ENCODE results near the gene SPO11. TPM values are rescaled to one million over a fixed set of nuclear protein-coding genes. Genes with fewer than 3 reads are reported as not detected.
"Not testable (repeated sequence)": the region's sequence is repeated elsewhere in the genome, so short reads cannot be mapped to it uniquely, and the experiment has no call there.

SPO11 gene
- total RNA-seq, 1 donor from 2014 or later, result not detected

DNA sequence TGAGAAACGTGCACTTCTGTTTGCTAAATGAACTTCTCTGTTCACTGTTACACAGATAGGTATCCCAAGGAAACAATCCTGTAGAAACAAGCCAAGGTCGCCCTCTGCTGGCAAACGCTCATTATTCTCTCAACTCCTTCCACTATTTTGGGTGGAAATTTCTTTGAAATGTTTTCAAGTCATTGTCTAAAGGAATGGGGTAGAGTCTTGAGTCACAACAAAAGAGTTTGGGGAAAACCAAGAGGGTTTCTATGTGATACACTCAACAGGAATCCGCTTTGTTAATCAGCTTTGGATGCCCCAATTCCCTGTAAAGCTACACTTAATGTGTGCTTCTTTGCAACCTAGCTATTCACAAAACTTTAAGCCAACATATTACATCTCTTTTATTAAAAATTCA lies 16.9 kb downstream of the SPO11 start:
- no peak overlapping the region for H3K4me3 ChIP-seq (ENCODE audit: low read depth, low read length)
- H3K27me3 ChIP-seq (ENCODE audit: control insufficient read depth, insufficient read depth, low read length), result no peaks in the 10 kb centered on the region
- no peak for DNase-seq (ENCODE audit: low read depth)
- TF ChIP-seq, protein P1, sequence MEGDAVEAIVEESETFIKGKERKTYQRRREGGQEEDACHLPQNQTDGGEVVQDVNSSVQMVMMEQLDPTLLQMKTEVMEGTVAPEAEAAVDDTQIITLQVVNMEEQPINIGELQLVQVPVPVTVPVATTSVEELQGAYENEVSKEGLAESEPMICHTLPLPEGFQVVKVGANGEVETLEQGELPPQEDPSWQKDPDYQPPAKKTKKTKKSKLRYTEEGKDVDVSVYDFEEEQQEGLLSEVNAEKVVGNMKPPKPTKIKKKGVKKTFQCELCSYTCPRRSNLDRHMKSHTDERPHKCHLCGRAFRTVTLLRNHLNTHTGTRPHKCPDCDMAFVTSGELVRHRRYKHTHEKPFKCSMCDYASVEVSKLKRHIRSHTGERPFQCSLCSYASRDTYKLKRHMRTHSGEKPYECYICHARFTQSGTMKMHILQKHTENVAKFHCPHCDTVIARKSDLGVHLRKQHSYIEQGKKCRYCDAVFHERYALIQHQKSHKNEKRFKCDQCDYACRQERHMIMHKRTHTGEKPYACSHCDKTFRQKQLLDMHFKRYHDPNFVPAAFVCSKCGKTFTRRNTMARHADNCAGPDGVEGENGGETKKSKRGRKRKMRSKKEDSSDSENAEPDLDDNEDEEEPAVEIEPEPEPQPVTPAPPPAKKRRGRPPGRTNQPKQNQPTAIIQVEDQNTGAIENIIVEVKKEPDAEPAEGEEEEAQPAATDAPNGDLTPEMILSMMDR (IDR thresholded peaks at IDR 0.05; ENCODE audit: insufficient read depth, low read length, poor library complexity, severe bottlenecking), result peak; percentile 67
- H3K36me3 ChIP-seq (ENCODE audit: control insufficient read depth, insufficient read depth, low read length), result no peaks in the 10 kb centered on the region

DNA sequence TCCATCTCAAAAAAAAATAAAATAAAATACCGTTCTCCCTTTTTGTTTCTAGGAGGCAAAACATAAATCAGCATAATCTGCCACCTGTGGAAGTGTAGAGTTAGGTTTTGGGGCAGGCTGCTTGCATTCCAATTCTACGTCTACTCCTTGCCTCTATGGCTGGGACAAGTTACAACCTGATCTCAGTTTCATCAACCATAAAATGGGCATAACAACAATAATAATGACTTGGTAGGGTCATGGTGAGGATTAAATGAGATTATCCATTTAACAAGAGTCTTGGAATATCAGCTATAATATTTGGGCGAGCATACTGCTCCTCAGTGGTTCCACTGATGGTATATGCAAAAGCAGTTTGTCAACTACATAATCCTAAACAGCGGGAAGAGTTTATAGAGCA lies 17.8 kb downstream of the SPO11 start:
- Histone ChIP-seq H3K27me3 (ENCODE audit: control insufficient read depth, insufficient read depth, low read length) (no peaks in the 10 kb centered on the region), H3K36me3 (ENCODE audit: control insufficient read depth, insufficient read depth, low read length) (no peaks in the 10 kb centered on the region), H3K4me3 (ENCODE audit: low read depth, low read length) (no peak overlapping the region)
- TF ChIP-seq, protein P1 (IDR thresholded peaks at IDR 0.05; ENCODE audit: insufficient read depth, low read length, poor library complexity, severe bottlenecking), result no peak
- DNase-seq (ENCODE audit: low read depth), result no peak

DNA sequence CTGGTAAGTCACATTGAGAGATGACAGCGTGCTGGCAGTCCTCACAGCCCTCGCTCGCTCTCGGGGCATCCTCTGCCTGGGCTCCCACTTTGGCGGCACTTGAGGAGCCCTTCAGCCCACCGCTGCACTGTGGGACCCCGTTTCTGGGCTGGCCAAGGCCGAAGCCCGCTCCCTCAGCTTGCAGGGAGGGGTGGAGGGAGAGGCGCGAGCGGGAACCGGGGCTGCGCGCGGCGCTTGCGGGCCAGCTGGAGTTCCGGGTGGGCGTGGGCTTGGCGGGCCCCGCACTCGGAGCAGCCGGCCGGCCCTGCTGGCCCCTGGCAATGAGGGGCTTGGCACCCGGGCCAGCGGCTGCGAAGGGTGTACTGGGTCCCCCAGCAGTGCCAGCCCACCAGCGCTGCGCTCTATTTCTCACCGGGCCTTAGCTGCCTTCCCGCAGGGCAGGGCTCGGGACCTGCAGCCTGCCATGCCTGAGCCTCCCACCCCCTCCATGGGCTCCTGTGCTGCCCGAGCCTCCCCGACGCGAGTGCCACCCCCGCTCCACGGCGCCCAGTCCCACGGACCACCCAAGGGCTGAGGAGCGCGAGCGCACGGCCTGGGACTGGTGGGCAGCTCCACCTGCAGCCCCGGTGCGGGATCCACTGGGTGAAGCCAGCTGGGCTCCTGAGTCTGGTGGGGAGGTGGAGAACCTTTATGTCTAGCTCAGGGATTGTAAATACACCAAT lies 18.8 kb downstream of the SPO11 start:
- not testable (repeated sequence) for DNase-seq (ENCODE audit: low read depth); H3K36me3 ChIP-seq (ENCODE audit: control insufficient read depth, insufficient read depth, low read length); H3K27me3 ChIP-seq (ENCODE audit: control insufficient read depth, insufficient read depth, low read length); H3K4me3 ChIP-seq (ENCODE audit: low read depth, low read length)

DNA sequence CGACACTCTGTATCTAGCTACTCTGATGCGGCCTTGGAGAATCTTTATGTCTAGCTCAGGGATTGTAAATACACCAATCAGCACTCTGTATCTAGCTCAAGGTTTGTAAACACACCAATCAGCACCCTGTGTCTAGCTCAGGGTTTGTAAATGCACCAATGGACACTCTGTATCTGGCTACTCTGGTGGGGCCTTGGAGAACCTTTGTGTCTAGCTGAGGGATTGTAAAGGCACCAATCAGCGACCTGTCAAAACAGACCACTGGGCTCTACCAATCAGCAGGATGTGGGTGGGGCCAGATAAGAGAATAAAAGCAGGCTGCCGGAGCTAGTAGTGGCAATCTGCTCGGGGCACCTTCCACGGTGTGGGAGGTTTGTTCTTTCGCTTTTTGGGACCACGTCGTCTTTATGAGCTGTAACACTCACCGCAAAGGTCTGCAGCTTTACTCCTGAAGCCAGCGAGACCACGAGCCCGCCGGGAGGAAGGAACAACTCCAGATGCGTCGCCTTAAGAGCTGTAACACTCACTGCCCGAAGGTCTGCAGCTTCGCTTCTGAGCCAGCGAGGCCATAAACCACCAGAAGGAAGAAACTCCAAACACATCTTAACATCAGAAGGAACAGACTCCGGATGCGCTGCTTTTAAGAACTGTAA lies 19.4 kb downstream of the SPO11 start:
- H3K27me3 ChIP-seq (ENCODE audit: control insufficient read depth, insufficient read depth, low read length); DNase-seq (ENCODE audit: low read depth); H3K36me3 ChIP-seq (ENCODE audit: control insufficient read depth, insufficient read depth, low read length); H3K4me3 ChIP-seq (ENCODE audit: low read depth, low read length): not testable (repeated sequence)

DNA sequence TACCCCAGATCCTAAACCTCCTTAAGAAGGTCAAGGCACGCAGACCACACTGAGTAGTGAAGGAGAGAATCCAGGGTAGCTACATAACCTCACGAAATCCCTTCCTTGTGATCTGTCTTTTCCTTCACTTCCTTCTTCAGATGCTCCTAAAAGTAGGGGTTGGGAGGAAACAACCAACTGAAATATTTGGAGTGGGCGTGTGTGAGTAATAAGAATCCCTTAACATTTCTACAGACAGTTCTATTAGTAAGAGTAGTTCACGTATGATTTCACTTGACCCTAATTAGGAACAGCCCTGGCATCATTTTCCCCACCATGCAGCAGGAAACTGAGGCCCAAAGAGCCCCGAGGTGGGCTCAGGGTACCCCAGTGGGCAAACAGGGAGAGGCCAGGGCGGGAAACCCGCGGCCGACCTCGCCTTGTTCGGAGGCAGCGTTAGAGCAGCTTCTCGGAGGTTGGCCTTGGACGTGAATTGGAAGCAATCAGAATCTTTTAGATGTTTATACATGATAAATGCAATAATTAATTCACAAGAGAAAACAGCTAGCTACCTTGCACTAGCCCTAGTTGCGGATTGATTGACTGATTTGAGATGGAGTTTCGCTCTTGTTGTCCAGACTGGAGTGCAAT lies 20.6 kb downstream of the SPO11 start:
- Histone ChIP-seq H3K27me3 (ENCODE audit: control insufficient read depth, insufficient read depth, low read length) (no peaks in the 10 kb centered on the region), H3K4me3 (ENCODE audit: low read depth, low read length) (no peak overlapping the region), H3K36me3 (ENCODE audit: control insufficient read depth, insufficient read depth, low read length) (no peaks in the 10 kb centered on the region)
- no peak for DNase-seq (ENCODE audit: low read depth)
- TF ChIP-seq, protein P1 (IDR thresholded peaks at IDR 0.05; ENCODE audit: insufficient read depth, low read length, poor library complexity, severe bottlenecking), result no peak

DNA sequence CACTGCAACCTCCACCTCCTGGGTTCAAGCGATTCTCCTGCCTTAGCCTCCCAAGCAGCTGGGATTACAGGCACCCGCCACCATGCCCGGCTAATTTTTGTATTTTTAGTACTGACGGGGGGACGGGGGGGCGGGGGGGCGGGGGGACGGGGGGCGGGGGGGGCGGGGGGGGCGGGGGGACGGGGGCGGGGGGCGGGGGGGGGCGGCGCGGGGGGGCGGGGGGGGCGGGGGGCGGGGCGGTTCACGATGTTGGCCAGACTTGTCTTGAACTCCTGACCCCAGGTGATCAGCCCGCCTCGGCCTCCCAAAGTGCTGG lies 21.1 kb downstream of the SPO11 start:
- not testable (repeated sequence) for DNase-seq (ENCODE audit: low read depth); H3K27me3 ChIP-seq (ENCODE audit: control insufficient read depth, insufficient read depth, low read length); H3K36me3 ChIP-seq (ENCODE audit: control insufficient read depth, insufficient read depth, low read length)
- H3K4me3 ChIP-seq (ENCODE audit: low read depth, low read length), result peak overlapping the region; percentile 77

DNA sequence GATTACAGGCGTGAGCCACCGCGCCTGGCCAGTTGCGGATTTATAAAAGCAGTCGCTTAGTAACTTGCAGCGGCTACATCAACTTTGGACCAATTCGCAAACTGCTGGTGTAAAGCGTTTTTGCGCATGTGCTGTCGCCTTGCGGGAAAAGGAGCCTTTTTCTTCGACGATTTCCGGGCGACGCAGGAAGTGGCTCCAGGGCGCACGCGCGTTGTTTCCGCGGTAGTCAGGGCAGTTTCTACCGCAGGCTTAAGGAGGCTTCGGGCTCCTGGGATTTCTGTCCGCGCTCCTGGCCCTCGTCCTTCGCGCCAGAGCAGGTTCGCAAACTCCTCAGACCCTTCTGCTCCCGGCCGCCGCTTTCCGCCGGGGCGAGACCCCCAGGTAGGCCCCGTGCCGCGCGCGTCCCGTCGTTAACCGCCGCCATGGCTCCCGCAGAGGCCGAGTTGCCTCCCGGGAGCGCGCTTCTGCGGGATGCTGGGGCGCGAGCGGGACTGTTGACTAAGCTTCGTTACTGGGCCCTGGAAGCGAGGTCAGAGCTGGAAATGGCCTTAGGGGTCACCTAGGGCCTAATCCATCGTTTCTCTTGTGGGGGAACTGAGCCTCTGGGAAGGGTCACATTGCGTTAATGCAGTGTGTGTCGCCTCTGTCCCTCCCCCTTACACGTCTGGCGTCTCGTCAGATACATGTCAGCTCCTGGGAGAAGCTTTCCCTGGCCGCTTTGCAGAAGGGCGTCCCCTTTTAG lies 21.6 kb downstream of the SPO11 start, which contains the start of gene RAE1:
TSS of gene RAE1 (plus strand) at position 214 of the 742 bp plus-strand sequence. CDS start 2,784 bp downstream, outside the sequence.
- TF ChIP-seq, protein P1 (IDR thresholded peaks at IDR 0.05; ENCODE audit: insufficient read depth, low read length, poor library complexity, severe bottlenecking), result no peak
- H3K36me3 ChIP-seq (ENCODE audit: control insufficient read depth, insufficient read depth, low read length), result no peaks in the 10 kb centered on the region
- DNase-seq (ENCODE audit: low read depth), result peak; percentile 87
- H3K4me3 ChIP-seq (ENCODE audit: low read depth, low read length), result peak within 1 kb of the TSS; percentile 77
- no peaks in the 10 kb centered on the region for H3K27me3 ChIP-seq (ENCODE audit: control insufficient read depth, insufficient read depth, low read length)
